ENCODE measurements around the gene CARS2.

DNA sequence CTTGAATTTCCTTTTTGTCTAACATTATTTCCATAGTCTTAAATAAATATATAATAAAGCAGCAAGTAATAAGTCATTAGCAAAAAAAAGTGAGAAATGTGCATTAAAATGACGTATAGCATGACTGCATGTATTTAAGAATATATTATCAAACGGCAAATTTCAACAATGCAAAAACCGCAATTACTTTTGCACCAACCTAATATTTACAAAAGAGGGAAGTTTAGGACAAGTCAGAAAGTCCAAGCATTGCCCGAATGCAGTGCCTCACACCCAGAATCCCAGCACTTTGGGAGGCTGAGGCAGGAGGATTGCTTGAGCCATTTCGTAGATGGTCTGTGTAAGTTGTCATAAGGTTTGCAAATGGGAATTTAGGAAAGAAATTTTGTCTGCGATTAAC is 100.8 kb downstream of the CARS2 start:
- no peak for TF ChIP-seq POLR2A (IDR thresholded peaks at IDR 0.05; ENCODE audit: low read depth, low read length)
- no peak for TF ChIP-seq TAF1 (IDR thresholded peaks at IDR 0.05; ENCODE audit: borderline replicate concordance, low read depth, low read length)
